ENCODE measurements around the gene HMOX2.
A peak's percentile ranks its signal among the peaks of the same experiment; 100 is the strongest.

HMOX2 gene

DNA sequence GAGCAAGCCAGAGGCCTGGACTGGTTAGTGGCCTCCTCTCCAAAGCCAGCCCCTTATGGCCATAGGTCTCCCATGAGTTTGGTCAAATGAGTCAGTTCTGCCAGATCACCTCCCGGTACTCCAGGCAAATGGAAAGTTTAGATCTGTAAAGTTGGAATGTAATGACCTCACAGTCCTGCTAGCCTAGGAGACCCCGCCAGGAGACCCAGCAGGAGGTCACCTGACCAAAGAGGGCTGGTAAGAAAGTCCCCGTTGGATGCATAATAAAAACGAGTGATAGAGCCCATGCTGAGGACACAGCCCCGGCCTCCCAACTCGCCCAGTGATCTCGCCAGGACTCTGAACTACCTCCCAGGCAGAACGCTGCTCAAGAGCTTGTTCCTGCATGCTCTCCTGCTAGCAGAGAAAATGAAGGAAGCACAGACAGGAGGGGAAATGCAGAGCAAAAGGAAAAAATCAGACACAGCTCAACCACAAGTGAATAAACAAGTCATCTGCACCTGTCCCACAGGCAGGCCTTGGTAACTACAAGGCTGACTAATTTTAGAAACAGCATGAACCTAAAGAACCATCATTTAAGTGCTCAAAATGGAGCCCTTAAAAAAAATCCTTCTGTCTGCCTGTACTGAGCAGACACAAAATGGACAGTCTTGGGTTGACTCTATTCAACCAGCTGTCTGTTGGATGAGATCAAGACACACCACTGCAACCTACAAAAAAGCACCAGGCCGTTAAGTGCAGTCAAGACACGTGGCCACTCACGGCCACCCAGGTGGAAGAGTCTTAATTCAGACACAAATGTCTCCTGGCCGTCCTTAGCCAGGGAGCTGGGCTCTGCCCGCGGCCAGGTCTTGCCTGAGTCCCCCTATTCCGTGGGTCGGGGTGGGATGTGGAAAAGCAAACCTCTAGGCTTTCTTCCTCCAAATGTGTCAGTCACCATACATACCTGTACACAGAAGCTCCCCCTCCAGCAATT is 53.2 kb downstream of the HMOX2 start (continued):
- TF ChIP-seq HIC1 (tag by site-specific recombination; IDR thresholded peaks at IDR 0.05) (peak; percentile 62), ZNF366 (tag by site-specific recombination; conservative IDR thresholded peaks at IDR 0.05) (0 out of 2 replicates have a peak, but pooled peaks have one; percentile 34), ZNF629 (tag by site-specific recombination; IDR thresholded peaks at IDR 0.05) (peak; percentile 57), ZXDB (tag by site-specific recombination; IDR thresholded peaks at IDR 0.05) (peak; percentile 53; the same call in 1 of the 2 replicates), ZNF555 (tag by site-specific recombination; conservative IDR thresholded peaks at IDR 0.05) (no peak), ZNF292 (tag by site-specific recombination; IDR thresholded peaks at IDR 0.05; ENCODE audit: borderline replicate concordance, low read depth) (no peak), ZNF600 (tag by site-specific recombination; IDR thresholded peaks at IDR 0.05) (peak; percentile 82), ZNF157 (tag by site-specific recombination; IDR thresholded peaks at IDR 0.05) (no peak), ZNF530 (tag by site-specific recombination; IDR thresholded peaks at IDR 0.05; ENCODE audit: low read depth) (no peak), ZNF558 (tag by site-specific recombination; IDR thresholded peaks at IDR 0.05) (no peak), GLIS2 (tag by site-specific recombination; IDR thresholded peaks at IDR 0.05) (0 out of 2 replicates have a peak, but pooled peaks have one; percentile 24), ZNF280C (tag by site-specific recombination; IDR thresholded peaks at IDR 0.05) (no peak), ZEB2 (tag by site-specific recombination; IDR thresholded peaks at IDR 0.05) (no peak), ZNF596 (tag by site-specific recombination; IDR thresholded peaks at IDR 0.05) (no peak), GLIS1 (tag by site-specific recombination; IDR thresholded peaks at IDR 0.05) (peak; percentile 90), ZNF133 (tag by site-specific recombination; IDR thresholded peaks at IDR 0.05) (no peak), ZNF155 (tag by site-specific recombination; IDR thresholded peaks at IDR 0.05) (no peak), ZIC2 (tag by site-specific recombination; IDR thresholded peaks at IDR 0.05) (peak; percentile 99), ZBTB20 (tag by site-specific recombination; IDR thresholded peaks at IDR 0.05) (0 out of 2 replicates have a peak, but pooled peaks have one; percentile 19), ZNF10 (tag by site-specific recombination; IDR thresholded peaks at IDR 0.05) (no peak)
- TF ChIP-seq, protein P1, sequence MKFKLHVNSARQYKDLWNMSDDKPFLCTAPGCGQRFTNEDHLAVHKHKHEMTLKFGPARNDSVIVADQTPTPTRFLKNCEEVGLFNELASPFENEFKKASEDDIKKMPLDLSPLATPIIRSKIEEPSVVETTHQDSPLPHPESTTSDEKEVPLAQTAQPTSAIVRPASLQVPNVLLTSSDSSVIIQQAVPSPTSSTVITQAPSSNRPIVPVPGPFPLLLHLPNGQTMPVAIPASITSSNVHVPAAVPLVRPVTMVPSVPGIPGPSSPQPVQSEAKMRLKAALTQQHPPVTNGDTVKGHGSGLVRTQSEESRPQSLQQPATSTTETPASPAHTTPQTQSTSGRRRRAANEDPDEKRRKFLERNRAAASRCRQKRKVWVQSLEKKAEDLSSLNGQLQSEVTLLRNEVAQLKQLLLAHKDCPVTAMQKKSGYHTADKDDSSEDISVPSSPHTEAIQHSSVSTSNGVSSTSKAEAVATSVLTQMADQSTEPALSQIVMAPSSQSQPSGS (tag by site-specific recombination; IDR thresholded peaks at IDR 0.05; ENCODE audit: low read depth), result 0 out of 2 replicates have a peak, but pooled peaks have one; percentile 3

Data from HEK293 (cell line).